Esophagus squamous epithelium (tissue), 5 donors: ENCODE measurements around the gene NT5C3A. TPM values are rescaled to one million over a fixed set of nuclear protein-coding genes. Genes with fewer than 3 reads are reported as not detected.

Experiments
- DNase-seq: peaks from one replicate; lab custom pipeline; 2025; lab: John Stamatoyannopoulos, UW
- H3K27ac ChIP-seq, 4 donors: fragments of 200-600 bp; sonication (generic); one replicate each; pipeline ENCODE4 v1.5.1; 2016 to 2019; ENCODE audit warnings: mild to moderate bottlenecking in 1 of 4
- H3K27me3 ChIP-seq, 4 donors: fragments of 200-600 bp; sonication (generic); 1 replicate in 3 of 4; 2 replicates in 1 of 4; pipeline versions ENCODE4 v1.5.1 to v1.6.0; 2017 to 2021; ENCODE audit warnings: antibody characterized with exemption in 1 of 4
- H3K36me3 ChIP-seq, 3 donors: fragments of 200-600 bp; sonication (generic); one replicate each; pipeline ENCODE4 v1.5.1; 2016 to 2019
- H3K4me1 ChIP-seq, 3 donors: fragments of 200-600 bp; sonication (generic); one replicate each; pipeline ENCODE4 v1.5.1; 2017 to 2019
- H3K4me3 ChIP-seq, 4 donors: fragments of 200-600 bp; sonication (generic); 1 replicate in 3 of 4; 2 replicates in 1 of 4; pipeline ENCODE4 v1.5.1; 2016 to 2019; ENCODE audit warnings: mild to moderate bottlenecking in 2 of 4, moderate library complexity in 1 of 4
- H3K9me3 ChIP-seq, 3 donors: fragments of 200-600 bp; sonication (generic); one replicate each; pipeline ENCODE4 v1.5.1; 2016 to 2019
- POLR2A ChIP-seq, 4 donors: fragments of 450-650 bp; IDR thresholded peaks; one replicate each; pipeline ENCODE4 v1.6.1; 2017; ENCODE audit warnings: antibody characterized with exemption in 4 of 4, mild to moderate bottlenecking in 4 of 4, moderate library complexity in 3 of 4
- WGBS, 2 donors: methylation state at CpG; one replicate each; pipeline ENCODE4 v1.1.5; 2018; 5-methylcytosine and 5-hydroxymethylcytosine counted together
- intact Hi-C: fragments of 100-400 bp; cut with DNase I; formaldehyde crosslinking; loops from one replicate; pipeline ENCODE4 v1.15.0; 2022
- total RNA-seq, 4 donors: library from RNA; depleted of rRNA; stranded (reverse); fragments of >200 nt; gene quantifications; one replicate each; pipeline ENCODE4 v1.1.0, GENCODE V29; 2016
- TF ChIP-seq, protein P1 (sequence below), 6 experiments: fragments of 450-650 bp in 4 of 6; fragments of 200-600 bp in 2 of 6; sonication (generic) in 2 of 6; IDR thresholded peaks; one replicate each; pipeline ENCODE4 v1.5.1; 2016 to 2019; ENCODE audit warnings: antibody characterized with exemption in 6 of 6, mild to moderate bottlenecking in 4 of 6, moderate library complexity in 4 of 6
- donor health status: DM: yes; HTN: yes; CAD: no.

The NT5C3A gene
- total RNA-seq, result 10 to 100 TPM; 13.1 to 30.8 (median 26.8) TPM

DNA sequence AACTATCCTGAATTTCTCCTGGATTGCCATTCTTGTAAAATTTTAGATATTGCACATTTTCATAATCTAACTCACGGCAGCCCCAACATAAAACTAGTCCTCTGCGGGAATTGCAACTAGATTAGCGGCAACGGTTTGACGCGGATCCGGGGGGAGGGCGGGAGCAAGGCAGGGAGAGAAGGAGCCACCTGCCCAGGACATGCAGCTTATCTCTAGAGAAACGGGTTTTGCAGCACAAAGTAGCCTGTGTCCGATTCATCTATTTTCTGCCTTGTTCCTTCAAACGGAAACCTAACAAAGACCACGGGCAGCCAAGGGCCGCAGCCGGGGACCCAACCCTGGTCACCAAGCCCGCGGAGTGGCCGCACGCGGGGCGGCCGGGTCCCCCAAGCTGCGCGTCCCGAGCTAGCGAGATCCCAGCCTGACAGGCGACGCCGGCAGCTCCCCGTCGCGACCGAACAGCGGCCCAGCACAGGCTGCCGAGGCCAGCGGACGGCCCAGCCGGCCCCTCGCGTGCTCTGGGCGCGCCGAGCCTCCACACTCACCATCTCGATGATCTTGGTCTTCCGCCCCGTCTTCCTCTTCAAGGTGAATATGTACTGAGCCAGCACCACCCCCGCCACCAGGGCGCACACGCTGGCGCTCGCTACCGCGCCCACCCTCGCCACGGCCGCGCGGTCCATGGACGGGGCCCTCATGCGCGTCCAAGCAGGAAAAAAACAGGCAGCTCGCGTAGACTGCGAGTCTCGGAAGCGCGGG lies at the start of gene NT5C3A:
NT5C3A (minus strand) TSS at position 754 of the 759 bp plus-strand sequence; CDS start at position 683, 71 bp downstream.
- Histone ChIP-seq H3K36me3 (peaks cover 0 to under 1% (median 0%) of the 10 kb centered on the region in 3 donors), H3K4me3 (peak within 1 kb of the TSS; percentile 77 to 94 (median 89)), H3K27me3 (no peaks in the 10 kb centered on the region), H3K4me1 (peaks cover 6 to 42% (median 15%) of the 10 kb centered on the region in 3 donors), H3K27ac (peak within 1 kb of the TSS; percentile 94 to 98 (median 97)), H3K9me3 (peaks cover 0 to 13% (median 7%) of the 10 kb centered on the region in 3 donors)
- intact Hi-C loops, result no loop called here
- TF ChIP-seq, protein P1, sequence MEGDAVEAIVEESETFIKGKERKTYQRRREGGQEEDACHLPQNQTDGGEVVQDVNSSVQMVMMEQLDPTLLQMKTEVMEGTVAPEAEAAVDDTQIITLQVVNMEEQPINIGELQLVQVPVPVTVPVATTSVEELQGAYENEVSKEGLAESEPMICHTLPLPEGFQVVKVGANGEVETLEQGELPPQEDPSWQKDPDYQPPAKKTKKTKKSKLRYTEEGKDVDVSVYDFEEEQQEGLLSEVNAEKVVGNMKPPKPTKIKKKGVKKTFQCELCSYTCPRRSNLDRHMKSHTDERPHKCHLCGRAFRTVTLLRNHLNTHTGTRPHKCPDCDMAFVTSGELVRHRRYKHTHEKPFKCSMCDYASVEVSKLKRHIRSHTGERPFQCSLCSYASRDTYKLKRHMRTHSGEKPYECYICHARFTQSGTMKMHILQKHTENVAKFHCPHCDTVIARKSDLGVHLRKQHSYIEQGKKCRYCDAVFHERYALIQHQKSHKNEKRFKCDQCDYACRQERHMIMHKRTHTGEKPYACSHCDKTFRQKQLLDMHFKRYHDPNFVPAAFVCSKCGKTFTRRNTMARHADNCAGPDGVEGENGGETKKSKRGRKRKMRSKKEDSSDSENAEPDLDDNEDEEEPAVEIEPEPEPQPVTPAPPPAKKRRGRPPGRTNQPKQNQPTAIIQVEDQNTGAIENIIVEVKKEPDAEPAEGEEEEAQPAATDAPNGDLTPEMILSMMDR (IDR thresholded peaks at IDR 0.05), result no peak
- TF ChIP-seq POLR2A (IDR thresholded peaks at IDR 0.05), result peak in 2 of 4 donors; percentile 35 to 79
- 0% methylated on average over 6 to 10 of the region's 66 CpGs for WGBS, 2 donors
- no peak for DNase-seq

DNA sequence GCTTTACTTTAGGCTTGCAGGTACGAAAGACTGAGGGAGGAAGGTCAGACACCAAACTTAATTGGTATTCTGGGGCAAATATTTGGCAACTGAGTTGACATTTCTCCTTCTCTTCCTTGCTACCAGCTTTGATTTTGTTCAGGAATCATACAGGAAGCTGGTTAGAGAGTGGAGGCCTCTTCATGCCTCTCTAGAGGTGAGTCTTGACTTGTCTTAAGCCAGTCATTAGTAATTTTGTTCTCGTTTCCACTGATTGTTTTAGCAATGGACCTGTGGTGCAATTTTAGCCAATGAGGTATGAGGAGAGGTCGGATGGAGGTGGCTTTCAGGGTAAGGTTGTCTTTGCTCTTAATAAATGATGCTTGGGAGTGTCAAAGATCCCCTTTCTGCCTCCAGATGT lies 49.0 kb upstream of the NT5C3A start:
- H3K36me3 ChIP-seq, result no peaks in the 10 kb centered on the region
- H3K27ac ChIP-seq, result no peak overlapping the region
- no peaks in the 10 kb centered on the region for H3K9me3 ChIP-seq
- intact Hi-C loops, result no loop called here
- TF ChIP-seq POLR2A (IDR thresholded peaks at IDR 0.05), result no peak
- TF ChIP-seq, protein P1 (IDR thresholded peaks at IDR 0.05), result no peak
- no peak for DNase-seq
- H3K4me3 ChIP-seq, result no peak overlapping the region
- 50 to 56% methylated on average over 3 of the region's 3 CpGs for WGBS, 2 donors
- no peaks in the 10 kb centered on the region for H3K27me3 ChIP-seq
- H3K4me1 ChIP-seq, result peaks cover 17 to 32% (median 24%) of the 10 kb centered on the region in 3 donors

DNA sequence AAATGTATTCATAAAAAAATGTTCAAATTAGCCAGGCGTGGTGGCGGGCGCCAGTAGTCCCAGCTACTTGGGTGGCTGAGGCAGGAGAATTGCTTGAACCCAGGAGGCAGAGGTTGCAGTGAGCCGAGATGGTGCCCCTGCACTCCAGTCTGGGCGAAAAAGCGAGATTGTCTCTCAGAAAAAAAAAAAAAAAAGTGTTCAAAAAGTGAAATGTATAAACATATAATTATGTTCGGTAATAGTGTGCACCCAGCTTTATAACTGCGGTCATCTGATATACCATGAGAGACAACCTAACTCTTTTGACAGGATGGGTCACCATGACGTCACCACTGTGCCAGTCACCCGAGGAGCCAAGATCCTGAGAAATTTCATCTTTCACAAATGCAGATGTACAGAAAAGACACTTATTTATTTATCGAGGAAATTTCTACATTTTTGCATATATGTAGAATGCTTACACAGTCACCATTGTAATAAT lies 47.2 kb upstream of the NT5C3A start:
- Histone ChIP-seq H3K9me3 (no peaks in the 10 kb centered on the region), H3K27me3 (no peaks in the 10 kb centered on the region), H3K36me3 (no peaks in the 10 kb centered on the region), H3K27ac (peak overlapping the region in 2 of 4 donors; percentile 29 to 88), H3K4me3 (peak overlapping the region; percentile 70 to 98 (median 96)), H3K4me1 (peaks cover 17 to 45% (median 24%) of the 10 kb centered on the region in 3 donors)
- intact Hi-C loops, result no loop called here
- TF ChIP-seq, protein P1 (IDR thresholded peaks at IDR 0.05), result peak in 1 of 6 experiments; percentile 0
- no peak for TF ChIP-seq POLR2A (IDR thresholded peaks at IDR 0.05)
- no peak for DNase-seq
- WGBS, 2 donors, result 12 to 17% methylated on average over 11 of the region's 11 CpGs

DNA sequence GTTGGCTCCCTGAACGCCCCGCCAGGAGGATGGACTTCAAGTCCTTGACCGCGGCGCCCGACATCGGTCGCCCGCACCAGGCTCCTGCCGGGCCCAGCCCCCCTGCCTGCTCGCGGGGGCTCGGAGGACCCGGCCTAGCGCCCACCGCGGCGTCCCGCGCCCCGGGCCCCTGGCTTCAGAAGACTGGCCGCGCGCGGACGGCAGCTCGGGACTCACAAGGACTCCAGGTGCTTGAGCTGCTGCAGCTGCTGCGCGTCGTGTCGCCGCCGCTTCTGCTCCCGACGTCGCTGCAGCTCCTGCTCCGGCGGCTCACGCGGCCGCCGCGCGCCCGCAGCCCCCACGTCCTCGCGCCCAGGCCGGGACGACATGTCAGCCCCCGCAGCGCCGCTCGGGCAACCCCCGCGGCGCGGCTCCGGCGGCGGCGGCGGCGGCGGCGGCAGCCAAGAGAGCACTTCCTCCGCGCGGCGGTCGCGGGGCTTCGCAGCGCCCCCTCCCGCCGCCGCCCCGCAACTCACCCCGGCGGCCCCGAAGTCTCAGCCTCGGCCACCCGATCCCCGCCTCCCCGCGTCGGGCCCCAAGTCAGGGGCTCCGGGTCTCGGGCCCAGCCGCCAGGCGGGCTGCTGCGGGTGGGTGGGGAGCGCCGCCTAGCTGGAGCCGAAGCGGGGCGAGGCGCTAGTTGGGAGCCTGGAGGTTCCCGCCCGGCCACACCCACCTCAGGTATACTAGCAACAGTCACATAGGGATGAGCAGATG lies 46.6 kb upstream of the NT5C3A start, which contains the start of gene RP9:
RP9 (minus strand) TSS at position 400 of the 753 bp plus-strand sequence; CDS start at position 368, 32 bp downstream.
- H3K36me3 ChIP-seq, result no peaks in the 10 kb centered on the region
- no peaks in the 10 kb centered on the region for H3K9me3 ChIP-seq
- WGBS, 2 donors, result 0% methylated on average over 6 to 7 of the region's 100 CpGs
- no peak for DNase-seq
- intact Hi-C loops, result no loop called here
- H3K4me1 ChIP-seq, result peaks cover 17 to 45% (median 24%) of the 10 kb centered on the region in 3 donors
- peak within 1 kb of the TSS; percentile 70 to 98 (median 96) for H3K4me3 ChIP-seq
- H3K27me3 ChIP-seq, result no peaks in the 10 kb centered on the region
- peak within 1 kb of the TSS; percentile 73 to 88 (median 82) for H3K27ac ChIP-seq
- TF ChIP-seq, protein P1 (IDR thresholded peaks at IDR 0.05), result peak; percentile 47 to 73 (median 68)
- TF ChIP-seq POLR2A (IDR thresholded peaks at IDR 0.05), result peak in 2 of 4 donors; percentile 14 to 18
